H1 (cell line): Measurements from ENCODE around the gene PERCC1.

ENCODE experiments used
- CEBPB ChIP-seq: IDR thresholded peaks from 2 replicates; pipeline ENCODE4 v1.6.1; 2012; ENCODE audit warnings: low read depth, low read length
- CREB1 ChIP-seq: IDR thresholded peaks from 2 replicates; pipeline ENCODE4 v1.6.1; 2012; ENCODE audit warnings: inconsistent platforms
- CTCF ChIP-seq, 3 experiments: IDR thresholded peaks; 1 replicate in 2 of 3; 2 replicates in 1 of 3; pipeline versions ENCODE4 v1.5.1 to v1.6.1; 2011; ENCODE audit warnings: low read length in 3 of 3, mild to moderate bottlenecking in 3 of 3, inconsistent platforms in 2 of 3, low read depth in 1 of 3, moderate library complexity in 1 of 3; ENCODE audit not compliant: insufficient read depth in 1 of 3; ENCODE audit errors: control extremely low read depth in 1 of 3
- EZH2 ChIP-seq: fragments of 200-600 bp; sonication (generic); IDR thresholded peaks from 2 replicates; pipeline ENCODE4 v1.7.1; 2012; ENCODE audit warnings: low read depth, mild to moderate bottlenecking, moderate library complexity, low read length, inconsistent platforms; ENCODE audit not compliant: severe bottlenecking
- GABPA ChIP-seq: IDR thresholded peaks from 2 replicates; pipeline ENCODE4 v1.6.1; 2011; ENCODE audit warnings: mild to moderate bottlenecking, low read length, moderate library complexity, borderline replicate concordance; ENCODE audit not compliant: insufficient read depth
- JUND ChIP-seq: IDR thresholded peaks from 2 replicates; pipeline ENCODE4 v1.6.1; 2011; ENCODE audit warnings: mild to moderate bottlenecking, improper control_type of control experiment, low read length
- MAX ChIP-seq: IDR thresholded peaks from 2 replicates; pipeline ENCODE4 v1.6.1; 2012; ENCODE audit warnings: inconsistent platforms
- POLR2A ChIP-seq, 2 experiments: IDR thresholded peaks; 1 replicate in 1 of 2; 2 replicates in 1 of 2; pipeline ENCODE4 v1.6.1; 2011; ENCODE audit warnings: low read depth in 2 of 2, low read length in 2 of 2, mild to moderate bottlenecking in 2 of 2; ENCODE audit errors: control extremely low read depth in 1 of 2
- RAD21 ChIP-seq, 2 experiments: IDR thresholded peaks in 1 of 2; conservative IDR thresholded peaks in 1 of 2; 2 replicates each; pipeline ENCODE4 v1.6.1; 2011; ENCODE audit warnings: low read depth in 2 of 2, low read length in 2 of 2, improper control_type of control experiment in 1 of 2, inconsistent platforms in 1 of 2, mild to moderate bottlenecking in 1 of 2, moderate library complexity in 1 of 2
- RNF2 ChIP-seq: fragments of 200-900, 300-1000 bp; sonication (generic); IDR thresholded peaks from 2 replicates; pipeline ENCODE4 v1.7.1; 2016; ENCODE audit warnings: borderline replicate concordance, low read depth, mild to moderate bottlenecking, antibody characterized with exemption, low read length; ENCODE audit not compliant: poor library complexity, severe bottlenecking; ENCODE audit errors: missing control alignments
- SIN3A ChIP-seq, 2 experiments: IDR thresholded peaks in 1 of 2; conservative IDR thresholded peaks in 1 of 2; 2 replicates each; pipeline ENCODE4 v1.6.1; 2011 to 2012; ENCODE audit warnings: low read length in 2 of 2, improper control_type of control experiment in 1 of 2, low read depth in 1 of 2, mild to moderate bottlenecking in 1 of 2

- TF ChIP-seq SIN3A (conservative IDR thresholded peaks at IDR 0.05 in 1 of 2, IDR thresholded peaks at IDR 0.05 in 1 of 2; ENCODE audit: low read depth in 1 of 2, low read length in 2 of 2) (no peak), CEBPB (no peak), GABPA (no peak), RAD21 (IDR thresholded peaks at IDR 0.05 in 1 of 2, conservative IDR thresholded peaks at IDR 0.05 in 1 of 2; ENCODE audit: low read depth in 2 of 2, low read length in 2 of 2) (no peak), EZH2 (no peak), CTCF (IDR thresholded peaks at IDR 0.05; ENCODE audit: control extremely low read depth in 1 of 3, insufficient read depth in 1 of 3, low read depth in 1 of 3, low read length in 3 of 3) (no peak), JUND (no peak), CREB1 (no peak), POLR2A (IDR thresholded peaks at IDR 0.05; ENCODE audit: control extremely low read depth in 1 of 2, low read depth in 2 of 2, low read length in 2 of 2) (no peak), RNF2 (no peak), MAX (no peak)
Observed at GRCh38 chr16:1442697-1443096, 11.8 kb downstream of the PERCC1 start.
